Mucosa of descending colon (tissue), 3 donors: ENCODE results near the gene KCNG2. TPM values are rescaled to one million over a fixed set of nuclear protein-coding genes. Genes with fewer than 3 reads are reported as not detected.

Experiments used
- ATAC-seq: fragments of 200-7000 bp; cut with Tn5 transposase; one replicate; pipeline ENCODE4 v1.9.1; 2020; ENCODE audit warnings: mild to moderate bottlenecking, moderate library complexity
- DNase-seq, 3 donors: peaks; one replicate each; pipeline ENCODE4 v3.0.0-alpha.2; 2020
- H3K36me3 ChIP-seq: fragments of 200-600 bp; one replicate; pipeline ENCODE4 v1.8.0; 2021; ENCODE audit warnings: low read depth, mild to moderate bottlenecking
- H3K4me1 ChIP-seq: fragments of 200-600 bp; one replicate; pipeline ENCODE4 v1.8.0; 2021; ENCODE audit warnings: low read depth, mild to moderate bottlenecking
- H3K4me3 ChIP-seq: fragments of 200-600 bp; one replicate; pipeline ENCODE4 v1.8.0; 2021; ENCODE audit warnings: mild to moderate bottlenecking
- H3K9me3 ChIP-seq: fragments of 200-600 bp; one replicate; pipeline ENCODE4 v1.8.0; 2021; ENCODE audit warnings: mild to moderate bottlenecking
- CTCF ChIP-seq: fragments of 200-600 bp; IDR thresholded peaks from one replicate; pipeline ENCODE4 v1.8.0; 2022; ENCODE audit warnings: antibody characterized with exemption, mild to moderate bottlenecking
- intact Hi-C, 2 donors: fragments of 100-400 bp; cut with DNase I in 1 of 2; cut with micrococcal nuclease in 1 of 2; formaldehyde crosslinking; loops; one replicate each; pipeline versions ENCODE4 v1.11.0 to v1.11.1; 2022; cut with DNase I, micrococcal nuclease
- total RNA-seq, 3 donors: library from RNA; stranded (reverse); fragmentation: NEBNext Ultra II Directional in 2 of 3; extraction: Animal tissue kit (Norgen Biotek cat#: 25700) in 2 of 3; gene quantifications; one replicate each; pipeline versions ENCODE4 v1.2.1 to v1.2.4, GENCODE V29; 2021 to 2023
- donor health status: DM: no; HTN: no; CAD: no; lungs with moderate emphysema.
- donor health status: DM: no; HTN: no; CAD: no.
- donor health status: DM: no; HTN: yes; CAD: no.

The KCNG2 gene
- total RNA-seq, 3 donors from 2014 or later: 0.19 TPM; not detected in 2

- Histone ChIP-seq H3K9me3 (no peaks in the 10 kb centered on the region), H3K4me3 (no peak overlapping the region), H3K36me3 (no peaks in the 10 kb centered on the region), H3K4me1 (no peaks in the 10 kb centered on the region)
- DNase-seq: no peak
- ATAC-seq: no peak
- no peak for TF ChIP-seq CTCF
- intact Hi-C loops: no loop called here
Measured at GRCh38 chr18:79853993-79854364, 56.2 kb downstream of the KCNG2 start.

GRCh38 chr18:79855147-79855933, 57.6 kb downstream of the KCNG2 start:
- no peak for DNase-seq
- peak; percentile 30 for ATAC-seq
- intact Hi-C loops: no loop called here

GRCh38 chr18:79856119-79857007, 58.6 kb downstream of the KCNG2 start:
- DNase-seq: peak in 1 of 3 donors; percentile 17
- TF ChIP-seq CTCF: no peak

More at GRCh38 chr18:79855147-79855933, 57.6 kb downstream of the KCNG2 start:
- Histone ChIP-seq H3K36me3 (no peaks in the 10 kb centered on the region), H3K9me3 (no peaks in the 10 kb centered on the region), H3K4me3 (no peak overlapping the region), H3K4me1 (no peaks in the 10 kb centered on the region)
- no peak for TF ChIP-seq CTCF

GRCh38 chr18:79857082-79857671, 59.4 kb downstream of the KCNG2 start:
- no peak for TF ChIP-seq CTCF
- DNase-seq (no peak), ATAC-seq (no peak)
- intact Hi-C loops: no loop called here
- no peaks in the 10 kb centered on the region for H3K9me3 ChIP-seq
- H3K4me1 ChIP-seq: no peaks in the 10 kb centered on the region
- H3K36me3 ChIP-seq: no peaks in the 10 kb centered on the region
- no peak overlapping the region for H3K4me3 ChIP-seq

More at GRCh38 chr18:79856119-79857007, 58.6 kb downstream of the KCNG2 start:
- no peaks in the 10 kb centered on the region for H3K4me1 ChIP-seq
- ATAC-seq: no peak
- intact Hi-C loops: no loop called here
- no peak overlapping the region for H3K4me3 ChIP-seq
- no peaks in the 10 kb centered on the region for H3K9me3 ChIP-seq
- no peaks in the 10 kb centered on the region for H3K36me3 ChIP-seq

- H3K4me1 ChIP-seq: no peaks in the 10 kb centered on the region
- no peaks in the 10 kb centered on the region for H3K36me3 ChIP-seq
- DNase-seq (no peak), ATAC-seq (no peak)
- H3K4me3 ChIP-seq: no peak overlapping the region
- intact Hi-C loops: no loop called here
- no peak for TF ChIP-seq CTCF
- no peaks in the 10 kb centered on the region for H3K9me3 ChIP-seq
Measured at GRCh38 chr18:79859314-79859713, 61.6 kb downstream of the KCNG2 start.
